Fibroblast of villous mesenchyme (primary cell): ENCODE results near the gene TBC1D4. TPM values are rescaled to one million over a fixed set of nuclear protein-coding genes. Genes with fewer than 3 reads are reported as not detected.

ENCODE experiments used
- DNase-seq: peaks from one replicate; pipeline ENCODE4 v3.0.0-alpha.2; 2010; ENCODE audit warnings: low read depth
- H3K4me3 ChIP-seq: 2 replicates; pipeline ENCODE4 v1.5.1; 2011; ENCODE audit warnings: low read depth, mild to moderate bottlenecking, low read length
- total RNA-seq: library from RNA; depleted of rRNA; stranded (reverse); fragments of >200 nt; gene quantifications from 2 replicates; pipeline ENCODE4 v1.2.3, GENCODE V29; 2012
- TF ChIP-seq, protein P1 (sequence below): IDR thresholded peaks from 2 replicates; pipeline ENCODE4 v1.5.1; 2012; ENCODE audit warnings: low read depth, mild to moderate bottlenecking, low read length; ENCODE audit not compliant: insufficient read depth

TBC1D4 gene
- total RNA-seq, 1 donor = 34.5 TPM

- TF ChIP-seq, protein P1, sequence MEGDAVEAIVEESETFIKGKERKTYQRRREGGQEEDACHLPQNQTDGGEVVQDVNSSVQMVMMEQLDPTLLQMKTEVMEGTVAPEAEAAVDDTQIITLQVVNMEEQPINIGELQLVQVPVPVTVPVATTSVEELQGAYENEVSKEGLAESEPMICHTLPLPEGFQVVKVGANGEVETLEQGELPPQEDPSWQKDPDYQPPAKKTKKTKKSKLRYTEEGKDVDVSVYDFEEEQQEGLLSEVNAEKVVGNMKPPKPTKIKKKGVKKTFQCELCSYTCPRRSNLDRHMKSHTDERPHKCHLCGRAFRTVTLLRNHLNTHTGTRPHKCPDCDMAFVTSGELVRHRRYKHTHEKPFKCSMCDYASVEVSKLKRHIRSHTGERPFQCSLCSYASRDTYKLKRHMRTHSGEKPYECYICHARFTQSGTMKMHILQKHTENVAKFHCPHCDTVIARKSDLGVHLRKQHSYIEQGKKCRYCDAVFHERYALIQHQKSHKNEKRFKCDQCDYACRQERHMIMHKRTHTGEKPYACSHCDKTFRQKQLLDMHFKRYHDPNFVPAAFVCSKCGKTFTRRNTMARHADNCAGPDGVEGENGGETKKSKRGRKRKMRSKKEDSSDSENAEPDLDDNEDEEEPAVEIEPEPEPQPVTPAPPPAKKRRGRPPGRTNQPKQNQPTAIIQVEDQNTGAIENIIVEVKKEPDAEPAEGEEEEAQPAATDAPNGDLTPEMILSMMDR = no peak
- no peak for DNase-seq
- H3K4me3 ChIP-seq = no peak overlapping the region
Measured at GRCh38 chr13:75324413-75324940, 157.5 kb downstream of the TBC1D4 start.

GRCh38 chr13:75321084-75321483, 160.9 kb downstream of the TBC1D4 start:
- TF ChIP-seq, protein P1 = no peak
- no peak overlapping the region for H3K4me3 ChIP-seq
- no peak for DNase-seq

DNA sequence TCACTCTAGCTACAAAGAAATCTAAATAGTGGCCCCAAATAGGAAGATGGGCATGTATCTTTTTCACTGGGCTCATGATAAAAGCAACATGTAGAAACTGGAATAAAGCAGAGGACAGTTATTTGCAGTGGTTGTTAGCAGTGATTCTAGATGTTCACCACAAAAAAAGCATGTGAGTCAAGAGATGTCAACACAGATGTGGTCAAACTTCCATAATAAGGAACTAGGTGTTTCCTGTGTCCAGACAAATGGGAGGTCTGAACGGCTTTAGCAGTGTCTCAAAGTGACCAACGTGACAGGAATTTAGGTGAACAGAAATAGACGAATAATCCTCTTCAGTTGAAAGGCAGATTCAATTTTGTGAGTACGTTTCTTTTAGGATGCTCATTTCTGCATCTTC, 162.7 kb downstream of the TBC1D4 start:
- TF ChIP-seq, protein P1 = no peak
- H3K4me3 ChIP-seq = no peak overlapping the region
- no peak for DNase-seq

DNA sequence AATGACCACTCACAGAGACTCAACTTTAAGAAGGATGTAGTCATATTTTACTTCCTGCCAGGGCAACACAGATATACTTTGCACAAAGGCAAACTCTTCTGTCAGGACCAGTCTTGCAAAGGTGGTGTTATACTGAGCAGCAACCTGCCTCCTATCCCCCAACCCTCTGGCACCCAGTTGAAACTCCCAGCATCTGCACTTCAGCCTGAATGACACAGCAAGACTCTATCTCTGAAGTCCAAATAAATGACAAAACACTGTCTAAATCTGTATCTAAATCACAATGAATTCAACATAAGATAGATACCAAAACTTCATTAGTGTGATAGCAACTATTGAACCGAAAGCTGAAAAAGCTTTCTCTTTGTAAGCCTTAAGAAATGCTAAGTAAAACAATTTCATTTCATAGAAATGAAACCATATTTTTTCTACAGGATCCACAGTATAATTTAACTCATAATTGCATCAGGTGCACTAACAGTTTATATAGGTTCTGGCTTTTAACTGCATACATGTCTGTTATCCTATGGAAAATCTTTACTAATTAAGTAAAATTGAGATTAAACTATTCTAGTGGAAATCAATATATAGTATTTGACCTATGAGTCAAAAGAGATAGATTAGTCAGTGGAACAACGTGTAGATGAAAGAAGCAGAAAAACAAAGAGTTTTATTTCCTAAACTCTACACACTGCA, 163.7 kb downstream of the TBC1D4 start:
- no peak overlapping the region for H3K4me3 ChIP-seq
- DNase-seq = no peak
- TF ChIP-seq, protein P1 = no peak

GRCh38 chr13:75316427-75316826, 165.5 kb downstream of the TBC1D4 start:
- DNase-seq = peak; percentile 30
- H3K4me3 ChIP-seq = no peak overlapping the region
- TF ChIP-seq, protein P1 = no peak

DNA sequence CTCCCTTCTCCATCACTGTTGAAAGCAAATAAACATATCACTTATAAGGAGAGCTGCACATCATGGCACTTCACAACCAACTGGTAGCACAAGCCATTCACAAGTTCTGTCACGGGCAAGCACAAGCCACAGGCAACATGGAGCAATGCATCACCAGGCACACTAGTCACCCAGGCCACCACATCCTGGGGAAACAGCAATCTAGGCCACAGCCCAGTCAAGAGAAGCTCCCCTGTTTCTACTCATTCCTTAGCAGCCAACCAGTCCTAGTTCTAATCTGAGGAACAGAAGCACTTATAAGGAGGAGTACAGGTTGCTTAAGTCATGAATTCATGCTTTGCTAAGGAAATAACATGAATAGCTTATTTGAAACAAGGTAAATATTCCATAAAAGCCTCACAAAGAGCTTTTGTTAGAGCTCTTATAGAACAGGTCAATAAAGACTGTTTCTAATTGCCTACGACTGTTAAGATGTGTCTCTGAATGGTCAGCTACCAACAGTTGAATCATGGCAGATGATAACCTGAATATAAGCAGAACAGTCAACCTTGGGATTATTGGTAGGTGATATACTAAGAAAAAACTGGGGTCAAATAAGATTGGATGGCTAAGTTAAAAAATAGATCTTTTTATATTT, 169.0 kb downstream of the TBC1D4 start:
- TF ChIP-seq, protein P1 = no peak
- no peak for DNase-seq

More for the DNA sequence above, 169.0 kb downstream of the TBC1D4 start:
- H3K4me3 ChIP-seq = no peak overlapping the region
